GM19043 (cell line): Measurements from ENCODE around the gene CABLES2.
"Not testable (repeated sequence)": the region's sequence is repeated elsewhere in the genome, so short reads cannot be mapped to it uniquely, and the experiment has no call there.

Experiments
- ATAC-seq: cut with Tn5 transposase; IDR thresholded peaks from one replicate; pipeline ENCODE4 v1.9.1; 2021; ENCODE audit warnings: low read depth; ENCODE audit not compliant: unreplicated experiment

Gene CABLES2

GRCh38 chr20:62436692-62437091, 29.6 kb upstream of the CABLES2 start:
- no peak for ATAC-seq

DNA sequence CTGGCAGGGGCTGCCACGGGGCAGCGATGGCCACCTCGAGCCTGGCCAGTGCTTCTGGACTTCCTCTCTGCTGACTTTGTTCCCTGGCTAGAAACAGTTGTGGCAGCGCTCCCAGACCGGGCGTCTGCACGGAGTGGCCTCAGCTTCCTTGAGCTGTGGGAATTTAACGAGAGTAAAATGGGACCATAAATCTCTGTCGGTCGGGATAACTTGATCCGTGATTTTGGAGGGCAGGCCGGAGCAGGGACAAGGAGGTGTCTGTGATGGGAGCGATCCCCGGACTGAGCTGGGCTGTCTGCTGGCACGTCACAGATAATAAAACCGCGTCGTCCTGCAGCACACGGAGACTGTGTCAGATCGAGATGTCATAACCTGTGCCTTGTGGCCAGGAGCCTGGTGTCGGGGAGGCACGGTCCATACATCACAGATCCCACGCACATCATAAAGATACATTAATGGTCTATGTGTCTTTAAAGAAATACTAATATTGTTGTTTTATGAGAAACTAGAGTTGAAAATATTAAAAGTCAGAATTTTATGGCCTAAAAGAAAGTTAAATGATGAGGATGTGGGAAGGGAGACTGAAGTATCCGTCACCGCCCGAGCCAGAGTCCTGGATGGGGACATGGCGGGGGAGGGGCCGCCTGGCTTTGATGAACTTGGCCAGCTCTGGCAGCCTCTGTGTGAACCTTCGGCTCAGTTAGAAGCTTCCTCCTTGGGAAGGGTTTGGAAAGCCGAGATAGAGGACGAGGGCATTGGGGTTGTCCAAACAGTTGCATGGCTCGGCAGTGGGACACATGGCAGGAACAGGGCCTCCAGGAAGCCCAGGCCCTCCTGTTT, 26.8 kb upstream of the CABLES2 start:
- ATAC-seq: no peak

DNA sequence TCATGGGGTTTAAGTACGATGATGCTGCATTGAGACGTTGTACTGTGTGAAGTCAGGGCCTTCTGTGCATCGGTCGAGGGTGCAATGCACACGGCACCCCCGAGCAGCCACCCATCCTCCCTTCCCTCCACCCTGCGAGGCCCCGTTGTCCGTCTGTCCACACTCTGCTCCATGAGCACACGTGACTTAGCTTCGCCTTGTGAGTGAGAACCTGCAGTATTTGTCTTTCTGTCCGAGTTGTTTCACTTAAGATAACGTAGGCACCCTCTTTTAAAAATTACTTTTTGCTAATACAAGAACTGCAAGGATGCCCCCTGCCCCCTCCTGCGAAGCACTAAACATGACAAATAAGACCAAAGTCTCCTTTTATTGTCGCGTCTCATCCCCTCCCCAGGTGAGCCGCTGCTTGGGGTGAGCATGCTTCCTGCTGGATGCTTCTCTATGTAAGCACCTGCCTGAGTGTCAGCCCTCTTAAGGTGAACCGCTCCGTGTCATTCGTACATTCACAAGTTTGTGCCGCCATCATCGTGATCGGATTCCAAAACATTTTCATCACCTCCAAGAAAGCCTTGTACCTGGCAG, 23.9 kb upstream of the CABLES2 start:
- ATAC-seq: no peak

DNA sequence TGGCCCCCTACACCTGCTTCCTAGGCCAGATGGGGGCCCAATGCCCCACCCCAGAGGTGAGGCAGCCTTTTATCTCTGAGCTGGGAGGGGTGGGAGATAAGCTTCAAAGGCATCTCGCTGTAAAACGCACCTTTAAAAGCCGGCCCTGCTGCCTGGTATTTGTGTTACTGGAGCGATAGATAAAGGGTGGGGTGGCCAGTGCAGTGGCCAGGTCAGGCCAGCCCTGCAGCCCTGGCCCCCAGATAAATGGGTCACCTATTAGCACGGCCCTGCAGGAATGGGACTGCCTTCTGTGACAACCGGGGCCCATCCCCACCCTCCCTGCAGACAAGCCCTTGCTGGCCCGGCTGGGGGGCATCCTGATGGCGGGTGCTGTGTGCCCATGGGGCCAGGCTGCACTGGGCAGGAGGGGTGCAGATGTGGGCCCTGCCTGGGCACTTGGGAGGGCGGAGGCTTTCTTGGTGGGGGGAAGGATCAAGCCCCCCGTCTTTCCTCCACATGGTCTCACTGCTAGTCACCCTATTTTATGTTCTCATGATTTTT, 23.3 kb upstream of the CABLES2 start:
- ATAC-seq: no peak

DNA sequence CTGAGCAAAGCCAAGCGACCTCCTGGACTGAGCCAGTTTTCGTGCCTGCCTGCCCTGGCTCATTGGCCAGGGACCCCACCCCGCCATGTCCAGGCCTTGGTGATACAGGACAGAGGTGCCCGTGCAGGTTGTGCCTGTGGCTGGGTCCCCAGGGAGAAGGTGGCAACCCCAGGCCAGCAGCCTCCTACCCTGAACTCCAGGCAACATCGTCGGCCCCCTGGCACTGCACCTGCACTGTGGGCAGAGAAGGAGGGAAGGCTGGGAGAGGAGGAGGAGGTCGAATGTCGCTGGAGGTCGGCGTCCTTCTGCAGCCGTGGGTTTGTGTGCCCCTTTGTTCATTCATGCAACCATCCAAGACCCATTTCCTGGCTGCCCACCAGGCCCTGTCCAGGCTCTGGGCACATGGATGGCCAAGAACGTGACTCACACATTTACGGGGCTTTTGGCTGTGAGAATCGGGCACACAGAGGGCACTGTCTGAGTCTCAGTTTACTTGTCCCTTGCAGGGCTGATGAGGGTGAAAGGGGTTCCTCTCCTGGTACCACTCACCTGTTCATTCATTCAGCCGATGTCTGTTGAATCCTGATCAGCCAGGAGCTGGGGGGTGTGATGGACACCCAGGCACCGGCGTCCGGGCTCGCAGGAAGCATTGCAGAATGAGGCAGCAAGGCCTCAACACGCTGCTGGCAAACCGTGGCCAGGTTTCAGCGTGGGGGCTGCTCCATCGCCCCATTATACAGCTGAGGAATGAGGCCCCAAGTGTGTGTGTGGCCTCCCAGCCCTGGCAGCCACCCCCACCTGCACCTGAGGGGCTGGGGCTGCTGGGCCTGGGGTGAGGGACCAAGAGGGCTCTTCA, 22.6 kb upstream of the CABLES2 start:
- no peak for ATAC-seq

DNA sequence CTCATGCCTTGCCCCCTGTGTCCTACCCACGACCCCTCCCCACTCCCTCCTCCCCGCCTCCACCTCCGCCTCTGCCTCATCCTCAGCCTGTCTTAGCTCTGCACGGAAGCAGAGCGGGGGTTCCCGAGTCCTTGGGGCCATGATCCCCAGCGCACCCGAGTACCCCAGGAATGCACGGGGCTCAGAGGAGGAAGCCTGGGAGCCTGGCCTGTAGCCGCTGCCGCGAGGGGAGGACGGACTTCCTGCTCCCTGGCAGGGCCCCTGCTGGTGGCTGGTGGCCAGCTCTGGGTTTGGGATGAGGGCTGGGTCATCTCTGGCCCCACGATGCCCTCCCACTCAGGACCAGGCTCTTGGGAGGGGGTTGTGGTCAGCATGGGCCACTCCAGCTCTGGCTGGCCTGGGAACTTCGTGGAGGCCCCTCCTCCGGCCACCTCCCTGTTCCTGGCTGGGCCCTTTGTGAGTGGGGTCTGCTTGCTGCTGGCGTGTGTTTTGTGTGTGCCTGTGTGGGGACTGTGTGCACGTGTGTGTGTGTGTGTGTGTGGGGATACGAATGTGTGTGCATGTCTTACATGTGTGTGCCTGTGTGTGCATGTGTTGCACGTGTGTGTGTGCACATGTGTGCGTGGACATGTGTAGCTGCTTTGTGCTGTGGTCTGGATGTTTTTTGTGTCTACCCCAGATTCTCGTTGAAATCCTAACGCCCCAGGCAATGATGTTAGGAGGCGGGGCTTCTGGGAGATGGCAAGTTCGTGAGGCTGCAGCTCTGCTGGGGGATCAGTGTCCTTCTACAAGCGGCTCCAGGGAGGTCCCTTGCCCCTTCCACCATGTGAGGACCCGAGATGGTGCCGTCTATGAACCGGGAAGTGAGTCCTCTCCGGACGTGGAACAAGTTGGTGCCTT, 21.6 kb upstream of the CABLES2 start:
- ATAC-seq: no peak

- ATAC-seq: no peak
Observed at GRCh38 chr20:62428002-62428372, 20.9 kb upstream of the CABLES2 start.

GRCh38 chr20:62427172-62428001, 20.3 kb upstream of the CABLES2 start, which contains the start of gene RBBP8NL:
Gene RBBP8NL (minus strand): TSS chr20:62427539. CDS start chr20:62419647, 7,892 bp downstream.
- ATAC-seq: no peak

GRCh38 chr20:62426699-62427131, 19.6 kb upstream of the CABLES2 start:
- no peak for ATAC-seq

DNA sequence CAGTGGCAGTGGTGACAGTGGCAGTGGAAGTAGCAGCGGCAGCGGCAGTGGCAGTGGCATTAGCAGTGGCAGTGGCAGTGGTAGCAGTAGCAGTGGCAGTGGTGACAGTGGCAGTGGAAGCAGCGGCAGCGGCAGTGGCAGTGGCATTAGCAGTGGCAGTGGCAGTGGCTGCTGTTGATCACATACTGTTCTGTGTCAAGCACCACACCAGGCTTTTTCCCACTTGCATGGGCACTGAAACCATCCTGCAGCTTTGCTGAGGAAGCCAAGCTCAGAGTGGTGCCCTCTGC, 18.9 kb upstream of the CABLES2 start:
- ATAC-seq: not testable (repeated sequence)

GRCh38 chr20:62425281-62426058, 18.4 kb upstream of the CABLES2 start:
- no peak for ATAC-seq

GRCh38 chr20:62424249-62425107, 17.4 kb upstream of the CABLES2 start:
- no peak for ATAC-seq

DNA sequence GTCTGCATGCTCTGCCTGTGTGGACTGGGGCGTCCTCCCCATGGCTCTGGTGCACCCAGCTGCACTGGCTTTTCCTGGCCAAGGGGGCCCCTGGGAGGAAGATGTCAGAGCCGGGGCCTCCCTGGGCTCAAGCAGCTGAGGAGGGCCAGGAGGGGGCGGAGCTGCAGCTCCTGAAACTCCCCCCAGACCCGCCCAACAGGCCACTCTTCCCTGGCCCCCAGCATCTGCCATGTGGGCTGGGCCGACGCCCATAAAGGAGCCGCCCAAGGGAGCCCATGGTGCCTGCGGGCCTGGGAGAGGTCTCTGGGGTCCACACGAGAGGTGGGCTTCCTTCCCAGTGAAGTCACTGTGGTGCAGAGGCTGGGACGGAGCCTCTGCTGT, 16.2 kb upstream of the CABLES2 start:
- no peak for ATAC-seq

- ATAC-seq: no peak
Observed at GRCh38 chr20:62422636-62423325, 15.7 kb upstream of the CABLES2 start.

DNA sequence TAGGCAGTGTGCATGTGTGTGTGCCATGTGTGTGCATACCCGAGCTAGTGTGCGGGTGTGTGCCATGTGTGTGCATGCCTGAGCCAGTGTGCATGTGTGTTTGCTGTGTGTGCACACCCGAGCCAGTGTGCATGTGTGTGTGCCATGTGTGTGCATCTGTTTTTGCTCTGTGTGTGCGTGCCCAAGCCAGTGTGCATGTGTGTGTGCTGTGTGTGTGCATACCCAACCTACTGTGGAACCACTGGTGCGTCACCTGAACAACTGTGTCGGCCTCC, 14.6 kb upstream of the CABLES2 start:
- ATAC-seq: no peak

DNA sequence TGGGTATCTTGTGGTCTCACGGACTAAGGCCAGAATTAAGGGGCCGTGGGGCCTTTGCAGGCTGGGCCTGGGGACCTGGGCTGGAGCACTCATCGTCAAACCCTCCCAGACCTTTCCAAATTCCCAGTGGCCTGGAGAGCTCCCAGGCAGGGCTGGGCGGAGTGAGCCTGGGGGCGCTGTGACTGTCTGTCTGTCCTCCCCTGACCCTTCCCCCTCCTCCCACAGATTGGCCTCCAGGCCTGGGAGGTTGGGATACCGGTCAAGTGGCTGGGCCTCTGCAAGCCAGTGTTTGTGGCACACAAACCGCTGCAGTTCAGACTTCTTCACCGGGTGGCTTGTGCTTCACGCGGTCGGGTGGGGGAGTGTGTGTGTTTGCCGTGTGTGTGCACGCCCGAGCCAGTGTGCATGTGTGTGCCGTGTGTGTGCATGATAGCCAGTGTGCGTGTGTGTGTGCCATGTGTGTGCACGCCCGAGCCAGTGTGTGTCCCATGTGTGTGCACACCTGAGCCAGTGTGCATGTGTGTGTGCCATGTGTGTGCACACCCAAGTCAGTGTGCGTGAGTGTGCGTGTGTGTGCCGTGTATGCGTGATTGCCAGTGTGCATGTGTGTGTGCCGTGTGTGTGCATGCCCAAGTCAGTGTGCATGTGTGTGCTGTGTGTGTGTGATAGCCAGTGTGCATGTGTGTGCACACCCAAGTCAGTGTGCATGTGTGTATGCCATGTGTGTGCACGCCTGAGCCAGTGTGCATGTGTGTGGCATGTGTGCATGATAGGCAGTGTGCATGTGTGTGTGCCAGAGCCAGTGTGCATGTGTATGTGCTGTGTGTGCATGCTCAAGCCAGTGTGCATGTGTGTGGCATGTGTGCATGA, 14.0 kb upstream of the CABLES2 start:
- no peak for ATAC-seq
